Measurements from ENCODE around the gene OCLN.
"Not testable (repeated sequence)": the region's sequence is repeated elsewhere in the genome, so short reads cannot be mapped to it uniquely, and the experiment has no call there.

Gene OCLN

GRCh38 chr5:69528035-69528434, 35.4 kb downstream of the OCLN start:
- DNase-seq (ENCODE audit: low spot score): no peak

GRCh38 chr5:69528609-69529008, 36.0 kb downstream of the OCLN start:
- no peak for DNase-seq (ENCODE audit: low spot score)

GRCh38 chr5:69530561-69531405, 38.2 kb downstream of the OCLN start:
- no peak for DNase-seq (ENCODE audit: low spot score)

- DNase-seq (ENCODE audit: low spot score): no peak
Measured at GRCh38 chr5:69531406-69531801, 38.8 kb downstream of the OCLN start.

GRCh38 chr5:69537911-69538310, 45.3 kb downstream of the OCLN start:
- DNase-seq (ENCODE audit: low spot score): not testable (repeated sequence)

- not testable (repeated sequence) for DNase-seq (ENCODE audit: low spot score)
Measured at GRCh38 chr5:69538735-69539134, 46.1 kb downstream of the OCLN start.

GRCh38 chr5:69541347-69541746, 48.8 kb downstream of the OCLN start:
- not testable (repeated sequence) for DNase-seq (ENCODE audit: low spot score)

- not testable (repeated sequence) for DNase-seq (ENCODE audit: low spot score)
Measured at GRCh38 chr5:69542838-69543618, 50.4 kb downstream of the OCLN start.

- DNase-seq (ENCODE audit: low spot score): not testable (repeated sequence)
Measured at GRCh38 chr5:69544602-69545001, 52.0 kb downstream of the OCLN start.

- not testable (repeated sequence) for DNase-seq (ENCODE audit: low spot score)
Measured at GRCh38 chr5:69559908-69560330, 67.3 kb downstream of the OCLN start, which contains the start of gene GTF2H2C. Gene GTF2H2C, plus strand, starts transcription at chr5:69560191. Its CDS starts 4,942 bp downstream, at chr5:69565133.

- DNase-seq (ENCODE audit: low spot score): not testable (repeated sequence)
Measured at GRCh38 chr5:69560587-69561431, 68.2 kb downstream of the OCLN start.

- DNase-seq (ENCODE audit: low spot score): not testable (repeated sequence)
Measured at GRCh38 chr5:69566172-69566571, 73.6 kb downstream of the OCLN start.

GRCh38 chr5:69568072-69568471, 75.5 kb downstream of the OCLN start:
- not testable (repeated sequence) for DNase-seq (ENCODE audit: low spot score)

- not testable (repeated sequence) for DNase-seq (ENCODE audit: low spot score)
Measured at GRCh38 chr5:69583356-69583755, 90.8 kb downstream of the OCLN start.

GRCh38 chr5:69596114-69596840, 103.7 kb downstream of the OCLN start:
- DNase-seq (ENCODE audit: low spot score): not testable (repeated sequence)

GRCh38 chr5:69601947-69602346, 109.4 kb downstream of the OCLN start:
- not testable (repeated sequence) for DNase-seq (ENCODE audit: low spot score)

GRCh38 chr5:69606839-69607238, 114.2 kb downstream of the OCLN start:
- not testable (repeated sequence) for DNase-seq (ENCODE audit: low spot score)

Measured in hepatic stellate cell (primary cell).